HG02884 (cell line): ENCODE results near the gene C16orf96.

Source experiments
- ATAC-seq: cut with Tn5 transposase; IDR thresholded peaks from one replicate; pipeline ENCODE4 v1.9.1; 2021; ENCODE audit warnings: mild to moderate bottlenecking, moderate library complexity; ENCODE audit not compliant: unreplicated experiment

C16orf96 gene

DNA sequence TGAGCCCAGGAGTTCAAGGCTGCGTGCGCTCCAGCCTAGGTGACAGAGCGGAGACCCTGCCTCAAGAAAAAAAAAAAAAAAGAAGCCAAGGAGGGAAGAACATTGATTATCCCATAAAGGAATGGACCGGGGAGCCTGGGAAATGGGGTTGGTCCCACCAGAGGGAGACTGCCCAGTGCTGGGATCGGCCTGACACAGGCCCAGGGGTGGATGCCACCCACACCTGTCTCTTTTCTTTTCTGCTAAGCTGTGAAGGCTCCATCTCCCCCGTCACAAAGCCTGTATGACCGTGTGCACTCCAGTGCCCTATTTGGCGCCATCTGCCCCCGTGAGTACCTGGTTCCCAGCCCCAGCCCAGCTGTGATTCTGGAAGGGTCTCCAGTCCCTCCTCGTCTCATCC lies 42.9 kb downstream of the C16orf96 start:
- no peak for ATAC-seq

DNA sequence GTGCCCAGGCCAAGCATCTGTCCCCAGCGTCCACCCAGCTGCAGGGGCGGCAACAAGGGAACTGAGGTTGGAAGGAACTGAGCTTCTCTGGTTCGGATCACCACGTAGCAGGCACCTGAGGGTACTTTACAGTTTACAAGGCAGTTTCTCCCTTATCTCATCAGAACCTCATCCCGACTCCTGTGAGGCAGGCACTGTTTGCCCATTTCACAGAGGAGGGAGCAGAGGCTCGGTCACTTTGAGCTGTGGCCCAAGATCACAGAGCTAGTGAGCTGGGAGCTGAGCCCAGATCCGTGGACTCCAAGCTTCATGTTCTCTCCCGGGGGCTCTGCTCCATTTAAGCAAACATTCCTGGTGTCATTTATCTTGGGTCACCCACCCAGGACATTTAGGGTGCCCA lies 43.4 kb downstream of the C16orf96 start:
- ATAC-seq, result no peak

DNA sequence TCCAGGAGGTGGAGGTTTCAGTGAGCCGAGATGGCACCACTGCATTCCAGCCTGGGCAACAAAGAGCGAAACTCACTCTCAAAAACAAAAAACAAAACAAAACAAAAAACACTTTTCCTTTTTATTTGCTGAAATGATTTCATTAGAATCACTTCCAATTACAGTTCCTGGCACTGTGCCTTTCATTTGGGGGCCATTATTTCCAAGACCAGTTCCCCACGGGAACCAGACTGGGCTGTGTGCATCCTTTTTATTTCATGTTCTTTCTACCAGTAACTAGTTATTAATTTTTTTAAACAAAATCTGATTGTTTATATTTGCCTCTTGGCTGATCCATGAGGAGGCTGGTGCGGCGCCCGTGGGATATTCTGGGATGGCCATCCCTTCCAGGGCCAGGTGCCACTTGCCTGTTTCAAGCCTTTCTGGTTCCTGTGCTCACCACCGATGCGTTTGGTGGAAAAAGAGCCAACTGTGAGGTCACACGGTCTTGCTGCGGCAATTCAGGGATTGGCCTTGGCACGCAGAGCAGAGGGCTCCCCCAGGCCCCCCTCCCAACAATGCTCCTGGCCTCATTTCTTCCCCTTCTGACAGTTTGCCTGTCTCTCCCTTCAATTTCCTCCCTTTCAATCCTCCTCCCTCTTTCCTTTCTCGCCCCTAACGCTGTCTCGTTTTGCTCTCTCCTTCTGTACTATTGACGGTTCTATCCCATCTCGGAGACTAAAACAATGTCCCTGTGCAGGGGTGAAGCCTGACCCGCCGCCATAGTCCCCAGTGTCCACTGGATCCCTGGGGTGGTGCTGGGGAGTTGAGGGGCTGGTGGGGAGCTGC lies 45.1 kb downstream of the C16orf96 start:
- no peak for ATAC-seq

DNA sequence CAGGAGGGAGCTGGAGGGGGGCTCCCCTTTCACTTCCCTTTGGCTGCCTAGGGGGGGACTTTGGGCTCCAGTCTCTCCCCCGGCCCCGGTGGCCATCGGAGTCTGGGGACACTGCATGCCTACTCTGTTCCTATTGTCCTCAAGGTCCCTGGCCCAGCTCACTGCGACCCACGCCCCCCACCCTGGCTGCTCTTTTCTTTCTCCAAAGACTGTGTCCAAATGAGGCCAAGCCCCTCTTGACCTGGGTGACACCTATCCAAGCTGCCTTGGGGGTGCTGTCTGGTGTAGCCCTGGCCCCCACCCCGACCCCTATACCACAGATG lies 45.7 kb downstream of the C16orf96 start:
- ATAC-seq, result no peak

DNA sequence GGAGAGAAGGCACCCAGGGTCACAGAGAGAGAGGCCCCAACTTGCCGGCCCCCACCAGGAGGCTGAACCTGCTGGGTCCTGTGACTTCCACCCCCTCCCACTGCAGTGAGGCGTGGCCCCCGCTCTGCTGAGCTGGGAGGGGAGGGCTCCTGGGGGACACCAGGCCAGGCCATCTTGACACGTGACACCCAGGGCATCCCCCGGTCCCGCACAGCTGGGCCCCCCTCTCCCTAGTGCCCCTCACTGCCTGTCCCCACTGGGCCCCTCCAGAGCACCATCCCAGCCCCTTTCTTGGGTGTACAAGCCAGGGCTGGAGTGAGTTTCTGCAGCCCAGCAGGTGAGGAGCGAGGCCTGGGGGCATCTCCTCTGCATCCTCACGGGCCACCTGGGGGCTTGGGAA lies 46.2 kb downstream of the C16orf96 start:
- ATAC-seq, result no peak

DNA sequence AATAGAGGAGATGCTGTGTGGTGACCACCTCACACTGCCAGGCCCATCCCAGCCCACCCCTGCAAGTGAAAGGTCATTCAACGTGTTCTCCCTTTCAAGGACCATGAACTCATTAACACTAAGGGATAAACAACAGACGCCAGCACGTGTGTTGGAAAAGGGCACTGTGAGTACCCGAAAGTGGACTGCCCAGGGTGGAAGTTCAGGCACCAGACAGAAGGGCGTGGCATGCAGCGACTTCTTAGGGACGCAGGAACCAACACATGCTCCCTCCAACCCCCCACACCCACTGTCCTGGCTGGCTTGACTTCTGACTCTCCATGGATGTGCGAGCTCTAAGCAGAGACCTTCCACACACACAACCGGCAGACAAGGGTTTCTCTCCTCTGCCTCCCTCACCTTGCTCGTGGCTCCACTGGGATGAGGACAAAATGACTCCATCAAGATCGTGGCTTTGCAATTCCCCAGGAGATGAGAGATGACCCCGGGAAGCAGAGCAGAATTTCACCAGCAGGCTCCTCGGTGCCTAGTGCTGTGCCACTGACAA lies 47.6 kb downstream of the C16orf96 start:
- ATAC-seq, result no peak

DNA sequence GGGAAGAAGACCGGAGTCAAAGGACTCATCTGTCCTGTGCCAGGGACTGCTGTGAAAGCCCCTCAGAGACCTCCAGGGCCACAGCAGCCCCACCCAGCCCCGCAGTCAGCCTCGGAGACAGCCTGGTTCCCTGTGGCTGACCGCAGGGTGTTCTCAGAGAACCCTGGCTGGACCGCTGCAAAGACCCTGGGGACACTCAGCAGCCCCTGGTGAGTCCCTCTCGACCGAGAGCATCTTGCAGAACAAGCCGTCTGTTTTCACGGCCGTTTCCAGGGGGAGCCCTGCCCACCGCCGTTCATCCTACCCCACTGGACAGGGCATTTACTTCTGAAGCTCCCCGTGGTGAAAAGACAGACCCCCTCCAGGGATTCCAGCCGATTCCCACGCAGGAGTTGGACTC lies 48.3 kb downstream of the C16orf96 start:
- no peak for ATAC-seq

DNA sequence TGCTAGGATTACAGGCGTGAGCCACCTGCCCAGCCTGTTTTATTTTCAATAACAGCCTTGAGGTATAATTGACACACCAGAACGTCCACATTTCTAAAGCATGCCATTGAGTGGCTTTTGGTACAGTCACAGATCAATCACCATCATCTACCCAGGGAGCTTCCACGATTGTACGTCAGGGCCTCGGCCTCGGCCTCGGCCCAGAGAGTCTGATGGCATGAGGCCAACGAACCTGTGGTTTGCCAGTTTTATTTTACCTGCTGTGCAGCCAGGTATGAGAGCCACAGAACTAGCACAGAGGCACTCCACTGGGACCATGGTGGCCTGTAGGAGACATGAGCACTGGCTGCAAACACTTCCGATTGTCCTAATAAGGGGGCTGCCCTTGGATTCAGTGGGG lies 50.2 kb downstream of the C16orf96 start:
- no peak for ATAC-seq

DNA sequence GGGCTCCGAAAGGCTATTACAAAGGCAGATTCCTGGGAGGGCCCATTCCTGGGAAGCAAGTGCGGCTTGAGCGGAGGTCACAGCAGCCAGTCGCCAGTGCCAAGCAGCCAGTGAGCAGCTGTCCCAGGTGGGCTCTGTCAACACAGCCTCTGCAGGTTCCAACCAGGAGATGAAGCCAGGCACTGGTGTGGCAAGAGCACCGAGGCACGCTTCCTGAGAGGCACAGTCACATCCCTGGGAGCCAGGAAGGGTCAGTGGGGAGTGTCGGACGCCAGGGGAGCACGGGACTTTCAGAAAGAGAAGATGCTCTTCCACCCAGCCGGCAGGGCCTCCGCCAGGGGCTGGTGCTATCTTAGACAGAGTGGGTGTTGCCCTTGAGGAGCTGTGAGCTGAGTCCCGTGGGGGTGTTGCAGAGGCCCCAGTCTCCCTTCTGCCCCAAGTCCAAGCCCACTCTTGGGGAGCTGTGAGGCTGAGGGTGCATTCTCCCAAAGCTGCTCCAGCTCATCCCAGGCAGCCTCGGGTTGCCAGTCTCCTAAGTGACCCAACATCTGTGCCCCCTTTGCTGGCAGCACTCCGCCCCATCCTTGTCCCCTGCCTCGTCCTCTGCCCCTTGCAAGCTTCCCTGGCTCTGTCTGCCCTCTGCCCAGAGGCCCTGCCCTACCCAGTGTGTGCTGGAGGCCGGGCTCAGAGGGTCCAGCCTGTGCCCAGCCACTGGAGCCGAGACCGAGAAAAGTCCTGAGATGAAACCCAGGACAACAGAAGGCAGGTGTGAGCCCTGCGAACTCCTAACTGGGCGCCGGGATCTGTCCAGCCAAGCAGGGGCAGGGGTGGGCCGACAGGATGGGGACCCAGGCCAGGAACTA lies 51.9 kb downstream of the C16orf96 start:
- ATAC-seq, result no peak

DNA sequence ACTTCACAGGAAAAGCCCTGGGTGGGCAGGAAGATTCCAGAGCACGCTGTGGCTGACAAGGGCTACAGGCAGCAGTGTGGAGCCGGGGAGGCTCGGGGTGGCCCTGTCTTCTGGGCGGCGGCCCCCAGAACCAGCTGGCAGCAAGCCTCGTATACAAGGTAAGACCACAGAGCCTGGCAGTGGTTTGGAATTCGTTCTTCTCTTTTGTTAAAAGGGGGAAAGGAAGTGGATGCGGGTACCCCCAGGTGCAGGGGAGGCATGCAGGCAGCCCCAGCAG lies 52.5 kb downstream of the C16orf96 start:
- ATAC-seq, result no peak

DNA sequence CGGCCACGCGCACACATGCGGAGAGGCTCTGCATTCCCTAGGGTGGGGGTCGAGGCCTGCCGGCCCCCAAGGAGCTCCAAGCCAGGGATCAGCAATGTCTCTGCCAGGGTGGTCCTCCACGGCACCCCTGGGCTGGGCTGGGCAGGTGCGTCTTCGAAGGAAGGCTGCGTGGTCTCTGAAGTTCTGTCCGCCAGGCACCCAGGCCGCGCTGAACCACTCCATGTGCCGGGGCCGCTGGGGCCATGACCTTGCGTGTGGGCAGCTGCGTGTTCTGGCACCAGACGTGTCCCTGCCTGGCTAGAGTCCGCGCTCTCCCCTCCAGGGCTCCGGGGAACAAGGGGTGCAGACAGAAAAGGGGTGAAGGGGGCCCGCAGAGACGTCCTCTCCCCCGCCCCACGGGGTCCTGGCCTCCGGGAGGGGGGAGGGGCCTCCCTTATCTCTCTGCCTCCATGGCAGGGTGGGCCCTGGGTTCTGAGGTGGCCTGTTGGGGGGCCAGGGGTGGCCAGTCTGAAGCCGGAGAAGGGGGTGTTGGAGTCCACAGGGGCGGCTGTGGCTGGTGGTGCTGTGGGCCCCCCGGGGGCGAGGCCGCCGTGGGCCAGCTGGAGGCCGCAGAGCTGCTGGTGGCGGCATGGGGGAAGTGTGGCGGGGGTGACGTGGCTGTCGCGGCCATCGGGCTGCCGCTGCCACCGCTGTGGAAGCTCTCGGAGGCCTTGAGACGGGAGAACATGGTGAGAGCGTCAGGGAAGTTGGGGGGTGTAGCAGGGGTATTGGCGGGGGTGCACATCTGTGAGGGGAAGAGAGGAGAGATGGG lies 53.3 kb downstream of the C16orf96 start:
- ATAC-seq, result no peak

DNA sequence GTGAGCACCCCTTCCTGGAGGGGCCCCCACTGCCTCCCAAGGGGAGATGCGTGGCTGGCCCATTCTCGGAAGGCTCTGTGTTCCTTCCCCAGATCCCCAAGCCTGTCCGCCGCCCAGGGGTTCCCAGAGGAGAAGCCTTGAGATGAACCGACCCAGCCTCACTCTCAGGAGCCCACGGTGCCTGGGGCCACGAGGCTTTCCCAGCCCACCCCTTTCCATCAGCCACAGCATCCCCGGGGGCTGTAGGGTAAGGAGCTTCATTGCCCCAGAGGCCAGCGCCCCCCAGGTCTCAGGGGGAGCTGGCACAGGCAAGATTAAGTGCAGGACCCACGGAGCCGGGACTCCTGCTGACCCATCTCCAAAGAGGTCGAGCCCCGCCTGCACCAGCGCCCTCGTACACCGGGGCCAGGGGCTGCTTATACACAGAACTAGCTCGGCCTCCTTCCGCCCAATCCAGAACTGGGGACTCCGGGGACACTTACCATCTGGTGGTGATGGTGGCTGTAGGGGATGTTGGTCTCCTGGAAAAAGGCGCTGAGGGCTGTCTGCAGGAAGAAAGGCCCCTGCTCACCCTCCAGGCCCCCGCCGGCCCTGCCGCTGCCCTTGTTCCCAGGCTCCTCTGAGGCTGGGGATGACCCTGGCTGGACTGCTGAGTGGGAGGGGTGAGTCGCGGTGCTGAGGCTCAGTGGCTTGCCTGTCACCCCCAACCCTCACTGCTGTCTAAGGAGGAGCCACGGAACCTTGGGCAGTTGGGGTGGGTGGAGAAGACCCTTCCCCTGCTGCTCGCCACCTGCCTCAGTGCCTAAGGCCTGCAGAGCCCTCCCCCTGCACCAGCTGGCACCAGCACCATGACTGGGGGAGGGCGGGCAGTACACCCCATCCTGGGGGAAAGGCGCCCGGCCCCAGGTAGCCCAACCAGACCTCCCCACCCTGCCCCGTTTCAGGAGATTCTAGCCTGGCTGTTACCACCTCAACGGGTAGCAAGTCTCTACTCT lies 54.2 kb downstream of the C16orf96 start:
- ATAC-seq, result no peak

DNA sequence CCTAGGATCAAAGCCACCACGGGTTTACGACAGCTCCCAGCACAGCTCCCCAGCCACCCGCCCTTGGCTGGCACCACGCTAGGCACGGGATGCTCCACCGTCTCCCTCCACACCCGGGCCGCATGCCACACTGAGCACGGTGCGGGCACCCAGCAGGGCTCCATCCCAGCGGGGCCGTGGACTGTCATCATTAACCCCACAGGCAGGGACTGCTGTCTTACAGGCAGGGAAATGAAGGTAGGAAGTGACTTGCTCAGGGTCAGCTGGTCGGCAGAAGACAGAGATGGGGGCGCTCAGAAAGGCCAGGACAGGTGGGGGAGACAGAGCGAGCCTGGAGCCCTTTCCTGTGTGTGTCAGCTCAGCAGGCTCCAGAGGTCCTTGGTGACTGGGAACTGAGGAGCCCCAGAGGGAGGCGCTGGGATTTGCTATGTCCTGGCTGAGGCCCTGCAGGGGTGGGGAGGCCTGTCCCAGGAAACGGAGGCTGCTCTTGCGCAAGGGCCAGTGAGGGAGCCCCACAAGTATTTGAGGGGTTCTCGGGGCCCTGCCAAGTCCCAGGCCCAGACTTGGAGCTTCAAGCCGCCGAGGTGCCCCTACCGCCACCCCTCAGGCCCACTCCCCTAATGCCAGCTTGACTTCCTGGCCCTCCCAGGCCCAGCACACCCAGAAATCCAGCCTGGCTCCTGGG lies 55.3 kb downstream of the C16orf96 start:
- ATAC-seq, result no peak

DNA sequence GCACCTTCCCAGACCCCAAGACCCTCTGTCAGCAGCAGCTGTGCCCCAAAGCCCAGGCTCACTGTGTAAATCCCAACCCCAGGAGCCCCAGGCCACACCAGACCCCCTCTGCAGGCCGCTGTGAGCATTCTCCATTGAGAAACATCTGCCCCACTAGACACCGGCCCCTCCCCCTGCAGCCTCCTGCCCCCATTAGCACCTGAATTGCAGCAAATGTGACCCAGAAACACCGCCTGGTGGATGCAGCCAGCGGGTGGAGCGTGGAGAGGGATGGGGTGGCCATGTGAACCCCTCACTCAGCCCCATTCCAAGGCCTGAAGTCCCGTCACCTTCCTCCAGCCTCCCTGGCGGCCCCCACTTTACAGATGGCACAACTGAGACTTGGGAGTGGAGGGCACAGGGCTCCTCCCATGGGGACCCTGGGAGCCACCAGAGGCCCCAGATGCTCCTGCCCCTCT lies 56.4 kb downstream of the C16orf96 start:
- no peak for ATAC-seq

DNA sequence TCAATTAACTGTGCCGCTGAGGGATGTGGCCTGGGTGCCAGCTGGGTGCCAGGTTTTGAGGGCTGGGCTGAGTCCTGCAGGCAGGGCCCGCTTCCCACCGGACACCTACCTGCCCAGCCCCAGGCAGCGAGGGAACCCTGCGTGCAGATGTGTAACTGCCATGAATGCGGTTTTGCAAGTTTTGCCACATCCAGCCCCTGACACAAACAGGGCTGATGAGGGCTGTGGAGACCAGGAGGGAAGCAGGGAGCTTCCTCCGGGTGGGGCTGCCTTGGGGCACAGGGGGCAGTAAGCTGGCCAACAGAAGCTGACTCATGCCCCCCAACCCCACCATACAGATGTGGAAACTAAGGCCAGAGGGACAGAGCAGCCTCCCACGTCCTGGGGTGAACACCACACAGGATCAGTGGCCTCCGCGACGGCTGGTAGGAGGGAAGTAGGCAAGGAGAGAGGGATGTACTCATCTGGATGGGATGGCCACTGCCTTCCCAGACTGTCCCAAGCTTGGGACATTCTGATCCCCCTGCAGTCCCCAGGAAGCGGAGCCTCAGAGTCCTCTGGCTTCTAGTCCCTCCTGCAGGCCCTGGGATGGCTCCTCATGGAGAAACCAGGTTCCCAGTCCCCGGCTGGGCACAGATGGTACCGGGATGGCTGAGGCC lies 57.0 kb downstream of the C16orf96 start:
- ATAC-seq, result no peak

DNA sequence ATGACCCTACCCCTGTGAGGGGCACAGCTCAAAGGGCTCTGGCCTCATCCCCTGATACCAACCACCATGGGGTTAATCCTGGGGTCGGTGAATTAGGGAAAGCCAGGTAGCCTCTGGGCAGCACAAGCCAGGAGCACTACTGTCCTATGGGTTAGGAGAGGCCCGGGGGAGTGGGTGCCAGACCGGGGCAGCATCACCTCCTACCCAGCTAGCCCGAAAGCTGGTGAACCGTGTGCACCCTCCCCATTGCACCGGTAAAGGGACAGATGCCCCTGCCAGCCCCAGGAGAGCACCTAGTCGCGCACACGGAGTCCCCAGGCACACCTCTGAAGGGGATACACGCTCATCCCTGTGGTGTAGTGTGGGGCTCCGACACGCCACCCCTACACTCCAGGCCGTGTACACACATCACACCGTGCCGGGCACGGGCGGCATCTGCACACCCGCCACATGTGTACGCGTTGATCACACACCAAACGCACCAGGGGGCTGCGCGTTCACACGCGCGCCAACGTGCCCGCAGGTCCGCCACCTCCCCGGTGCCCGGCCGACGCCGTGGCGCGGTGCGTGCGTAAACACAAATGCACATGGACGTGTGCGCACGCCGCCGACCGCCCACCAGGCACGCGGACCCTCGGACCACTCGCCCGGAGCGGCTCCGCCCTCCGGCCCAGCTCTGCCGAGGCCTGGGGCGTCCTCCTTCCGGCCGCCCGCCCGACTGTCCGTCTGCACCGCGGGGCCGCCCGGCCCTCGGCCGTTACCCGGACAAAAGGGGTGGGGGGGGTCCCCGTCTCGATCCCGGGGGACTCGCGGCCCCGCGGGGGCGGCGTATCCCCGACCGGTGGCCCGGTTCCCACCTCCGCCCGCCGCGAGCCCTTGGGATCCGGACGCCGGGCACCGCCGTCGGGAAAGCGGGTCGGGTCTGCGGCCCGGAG lies 57.8 kb downstream of the C16orf96 start:
- ATAC-seq, result no peak

DNA sequence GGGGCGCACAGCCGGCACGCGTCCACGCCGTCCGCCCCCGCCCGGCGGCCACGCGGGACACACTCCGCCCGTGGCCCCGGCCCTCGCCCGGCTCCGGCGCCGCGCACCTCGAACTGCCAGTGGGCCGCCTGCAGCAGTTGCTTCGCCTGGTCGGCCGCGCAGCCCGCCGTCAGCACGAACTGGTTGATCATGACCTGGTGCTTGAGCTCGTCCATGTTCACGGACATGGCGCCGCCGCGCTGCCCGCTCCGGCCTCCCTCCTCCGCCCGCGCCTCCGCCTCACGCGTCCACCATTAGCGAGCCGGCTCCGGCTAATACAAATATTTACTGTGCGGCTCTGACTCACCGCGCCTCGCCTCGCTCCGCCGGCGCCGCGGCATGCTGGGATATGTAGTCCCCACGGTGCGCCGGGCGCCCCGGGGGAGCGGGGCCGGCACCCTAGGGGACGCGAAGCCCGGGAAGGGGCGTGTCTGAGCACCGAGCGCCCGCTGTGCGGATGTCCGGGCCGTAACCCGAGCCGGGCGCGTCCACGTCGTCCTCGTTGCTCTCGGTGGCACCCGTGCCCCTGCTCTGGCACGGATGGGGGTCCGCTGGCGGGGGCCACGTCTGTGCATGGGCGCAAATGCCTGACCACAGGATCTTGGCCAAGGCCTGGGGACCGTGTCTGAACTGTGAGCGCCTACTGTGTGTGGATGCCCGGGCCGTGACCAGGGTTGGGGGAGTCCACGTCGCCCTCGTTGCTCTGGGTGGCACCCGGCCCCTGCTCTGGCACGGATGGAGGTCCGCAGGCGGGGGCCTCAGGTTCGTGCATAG lies 58.6 kb downstream of the C16orf96 start, which contains the start of gene UBALD1:
UBALD1 (minus strand) TSS at position 318 of the 813 bp plus-strand sequence; CDS start at position 227, 91 bp downstream.
- peak; percentile 45 for ATAC-seq
